Measurements from ENCODE around the gene ANTXRL. TPM values are rescaled to one million over a fixed set of nuclear protein-coding genes. Genes with fewer than 3 reads are reported as not detected.
"Not testable (repeated sequence)": the region's sequence is repeated elsewhere in the genome, so short reads cannot be mapped to it uniquely, and the experiment has no call there.

Gene ANTXRL
- total RNA-seq, 1 experiment from 2014 or later, result not detected

GRCh38 chr10:46330894-46331293, 44.1 kb downstream of the ANTXRL start:
- no peaks in the 10 kb centered on the region for H3K36me3 ChIP-seq (ENCODE audit: control insufficient read depth, insufficient read depth, low read length)
- in situ Hi-C loops (cut with HindIII; ENCODE audit: low pct_unique_long_range_greater_than_20kb, low sequenced_read_pairs) (no loop called here), intact Hi-C loops (cut with micrococcal nuclease; ENCODE audit: unreplicated experiment) (no loop called here)
- ATAC-seq (no peak), DNase-seq (ENCODE audit: low read depth, low spot score) (no peak)
- POLR2A ChIA-PET, result no interaction called here
- BruUV-seq (replicated peaks), result no TSS peak
- TF ChIP-seq, protein P1, sequence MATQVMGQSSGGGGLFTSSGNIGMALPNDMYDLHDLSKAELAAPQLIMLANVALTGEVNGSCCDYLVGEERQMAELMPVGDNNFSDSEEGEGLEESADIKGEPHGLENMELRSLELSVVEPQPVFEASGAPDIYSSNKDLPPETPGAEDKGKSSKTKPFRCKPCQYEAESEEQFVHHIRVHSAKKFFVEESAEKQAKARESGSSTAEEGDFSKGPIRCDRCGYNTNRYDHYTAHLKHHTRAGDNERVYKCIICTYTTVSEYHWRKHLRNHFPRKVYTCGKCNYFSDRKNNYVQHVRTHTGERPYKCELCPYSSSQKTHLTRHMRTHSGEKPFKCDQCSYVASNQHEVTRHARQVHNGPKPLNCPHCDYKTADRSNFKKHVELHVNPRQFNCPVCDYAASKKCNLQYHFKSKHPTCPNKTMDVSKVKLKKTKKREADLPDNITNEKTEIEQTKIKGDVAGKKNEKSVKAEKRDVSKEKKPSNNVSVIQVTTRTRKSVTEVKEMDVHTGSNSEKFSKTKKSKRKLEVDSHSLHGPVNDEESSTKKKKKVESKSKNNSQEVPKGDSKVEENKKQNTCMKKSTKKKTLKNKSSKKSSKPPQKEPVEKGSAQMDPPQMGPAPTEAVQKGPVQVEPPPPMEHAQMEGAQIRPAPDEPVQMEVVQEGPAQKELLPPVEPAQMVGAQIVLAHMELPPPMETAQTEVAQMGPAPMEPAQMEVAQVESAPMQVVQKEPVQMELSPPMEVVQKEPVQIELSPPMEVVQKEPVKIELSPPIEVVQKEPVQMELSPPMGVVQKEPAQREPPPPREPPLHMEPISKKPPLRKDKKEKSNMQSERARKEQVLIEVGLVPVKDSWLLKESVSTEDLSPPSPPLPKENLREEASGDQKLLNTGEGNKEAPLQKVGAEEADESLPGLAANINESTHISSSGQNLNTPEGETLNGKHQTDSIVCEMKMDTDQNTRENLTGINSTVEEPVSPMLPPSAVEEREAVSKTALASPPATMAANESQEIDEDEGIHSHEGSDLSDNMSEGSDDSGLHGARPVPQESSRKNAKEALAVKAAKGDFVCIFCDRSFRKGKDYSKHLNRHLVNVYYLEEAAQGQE (IDR thresholded peaks at IDR 0.05; ENCODE audit: insufficient read depth in 1 of 2, low read depth in 2 of 2, low read length in 1 of 2), result no peak
- TF ChIP-seq, protein P2, sequence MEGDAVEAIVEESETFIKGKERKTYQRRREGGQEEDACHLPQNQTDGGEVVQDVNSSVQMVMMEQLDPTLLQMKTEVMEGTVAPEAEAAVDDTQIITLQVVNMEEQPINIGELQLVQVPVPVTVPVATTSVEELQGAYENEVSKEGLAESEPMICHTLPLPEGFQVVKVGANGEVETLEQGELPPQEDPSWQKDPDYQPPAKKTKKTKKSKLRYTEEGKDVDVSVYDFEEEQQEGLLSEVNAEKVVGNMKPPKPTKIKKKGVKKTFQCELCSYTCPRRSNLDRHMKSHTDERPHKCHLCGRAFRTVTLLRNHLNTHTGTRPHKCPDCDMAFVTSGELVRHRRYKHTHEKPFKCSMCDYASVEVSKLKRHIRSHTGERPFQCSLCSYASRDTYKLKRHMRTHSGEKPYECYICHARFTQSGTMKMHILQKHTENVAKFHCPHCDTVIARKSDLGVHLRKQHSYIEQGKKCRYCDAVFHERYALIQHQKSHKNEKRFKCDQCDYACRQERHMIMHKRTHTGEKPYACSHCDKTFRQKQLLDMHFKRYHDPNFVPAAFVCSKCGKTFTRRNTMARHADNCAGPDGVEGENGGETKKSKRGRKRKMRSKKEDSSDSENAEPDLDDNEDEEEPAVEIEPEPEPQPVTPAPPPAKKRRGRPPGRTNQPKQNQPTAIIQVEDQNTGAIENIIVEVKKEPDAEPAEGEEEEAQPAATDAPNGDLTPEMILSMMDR (IDR thresholded peaks at IDR 0.05), result no peak
- TF ChIP-seq TCF7L2 (IDR thresholded peaks at IDR 0.05; ENCODE audit: low read depth, low read length) (no peak), SIN3A (IDR thresholded peaks at IDR 0.05; ENCODE audit: borderline replicate concordance, insufficient read depth, low read depth, low read length) (no peak), POLR2AphosphoS5 (IDR thresholded peaks at IDR 0.05; ENCODE audit: low read depth, low read length) (no peak)
- no peaks in the 10 kb centered on the region for H3K4me1 ChIP-seq (ENCODE audit: control insufficient read depth, insufficient read depth, low read length)
- H3K4me3 ChIP-seq (ENCODE audit: low read depth in 2 of 2, low read length in 2 of 2), result no peak overlapping the region
- H3K27me3 ChIP-seq (ENCODE audit: control insufficient read depth, insufficient read depth, low read length), result no peaks in the 10 kb centered on the region
- H3K9me3 ChIP-seq (ENCODE audit: control insufficient read depth, insufficient read depth, low read depth, low read length), result no peaks in the 10 kb centered on the region
- CTCF ChIA-PET, result no interaction called here
- no peak overlapping the region for H3K27ac ChIP-seq (ENCODE audit: low read length)

DNA sequence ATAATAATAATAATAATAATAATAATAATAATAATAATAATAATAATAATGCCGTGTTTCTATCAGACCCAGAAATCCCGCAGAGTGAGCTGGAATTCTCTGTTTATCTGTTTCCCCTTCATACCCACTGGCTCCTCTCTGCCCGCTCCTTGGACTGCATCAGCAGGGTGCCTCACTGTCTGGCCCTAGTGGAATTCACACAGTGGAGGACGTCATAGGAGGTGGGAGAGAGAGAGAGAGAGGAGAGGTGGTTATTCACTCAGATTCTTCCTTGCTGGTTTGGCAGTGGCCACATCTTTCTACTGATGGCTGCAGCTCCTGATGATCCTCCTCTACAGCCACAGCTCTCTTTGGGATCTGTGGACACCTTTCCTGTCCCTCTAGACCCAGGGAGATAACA, 78.7 kb downstream of the ANTXRL start:
- H3K27ac ChIP-seq (ENCODE audit: low read length); ATAC-seq; H3K9me3 ChIP-seq (ENCODE audit: control insufficient read depth, insufficient read depth, low read depth, low read length); CTCF ChIA-PET; intact Hi-C loops (cut with micrococcal nuclease; ENCODE audit: unreplicated experiment); H3K4me1 ChIP-seq (ENCODE audit: control insufficient read depth, insufficient read depth, low read length); H3K4me3 ChIP-seq (ENCODE audit: low read depth in 2 of 2, low read length in 2 of 2); DNase-seq (ENCODE audit: low read depth, low spot score); H3K27me3 ChIP-seq (ENCODE audit: control insufficient read depth, insufficient read depth, low read length); H3K36me3 ChIP-seq (ENCODE audit: control insufficient read depth, insufficient read depth, low read length); in situ Hi-C loops (cut with HindIII; ENCODE audit: low pct_unique_long_range_greater_than_20kb, low sequenced_read_pairs); POLR2A ChIA-PET; BruUV-seq (replicated peaks): not testable (repeated sequence)

- in situ Hi-C loops (cut with HindIII; ENCODE audit: low pct_unique_long_range_greater_than_20kb, low sequenced_read_pairs); CTCF ChIA-PET; H3K27me3 ChIP-seq (ENCODE audit: control insufficient read depth, insufficient read depth, low read length); intact Hi-C loops (cut with micrococcal nuclease; ENCODE audit: unreplicated experiment); DNase-seq (ENCODE audit: low read depth, low spot score); H3K9me3 ChIP-seq (ENCODE audit: control insufficient read depth, insufficient read depth, low read depth, low read length); POLR2A ChIA-PET; H3K4me3 ChIP-seq (ENCODE audit: low read depth in 2 of 2, low read length in 2 of 2); H3K36me3 ChIP-seq (ENCODE audit: control insufficient read depth, insufficient read depth, low read length); BruUV-seq (replicated peaks); H3K4me1 ChIP-seq (ENCODE audit: control insufficient read depth, insufficient read depth, low read length); ATAC-seq; H3K27ac ChIP-seq (ENCODE audit: low read length): not testable (repeated sequence)
Measured at GRCh38 chr10:46367209-46367608, 80.4 kb downstream of the ANTXRL start.

- ATAC-seq; DNase-seq (ENCODE audit: low read depth, low spot score); H3K27ac ChIP-seq (ENCODE audit: low read length); H3K4me1 ChIP-seq (ENCODE audit: control insufficient read depth, insufficient read depth, low read length); BruUV-seq (replicated peaks); intact Hi-C loops (cut with micrococcal nuclease; ENCODE audit: unreplicated experiment); H3K9me3 ChIP-seq (ENCODE audit: control insufficient read depth, insufficient read depth, low read depth, low read length); H3K4me3 ChIP-seq (ENCODE audit: low read depth in 2 of 2, low read length in 2 of 2); H3K36me3 ChIP-seq (ENCODE audit: control insufficient read depth, insufficient read depth, low read length); CTCF ChIA-PET; POLR2A ChIA-PET; in situ Hi-C loops (cut with HindIII; ENCODE audit: low pct_unique_long_range_greater_than_20kb, low sequenced_read_pairs); H3K27me3 ChIP-seq (ENCODE audit: control insufficient read depth, insufficient read depth, low read length): not testable (repeated sequence)
Measured at GRCh38 chr10:46367666-46368240, 81.0 kb downstream of the ANTXRL start.

- not testable (repeated sequence) for H3K27me3 ChIP-seq (ENCODE audit: control insufficient read depth, insufficient read depth, low read length); H3K27ac ChIP-seq (ENCODE audit: low read length)
Measured at GRCh38 chr10:46368956-46369355, 82.2 kb downstream of the ANTXRL start.

More at GRCh38 chr10:46368956-46369355, 82.2 kb downstream of the ANTXRL start:
- H3K9me3 ChIP-seq (ENCODE audit: control insufficient read depth, insufficient read depth, low read depth, low read length); H3K36me3 ChIP-seq (ENCODE audit: control insufficient read depth, insufficient read depth, low read length); CTCF ChIA-PET; intact Hi-C loops (cut with micrococcal nuclease; ENCODE audit: unreplicated experiment); in situ Hi-C loops (cut with HindIII; ENCODE audit: low pct_unique_long_range_greater_than_20kb, low sequenced_read_pairs); H3K4me3 ChIP-seq (ENCODE audit: low read depth in 2 of 2, low read length in 2 of 2); ATAC-seq; DNase-seq (ENCODE audit: low read depth, low spot score); H3K4me1 ChIP-seq (ENCODE audit: control insufficient read depth, insufficient read depth, low read length); BruUV-seq (replicated peaks); POLR2A ChIA-PET: not testable (repeated sequence)
